OCI-LY1 (cell line): ENCODE measurements around the gene PTH.

Experiments
- H2AFZ ChIP-seq: fragments of 200-600 bp; sonication (generic), shearing (Covaris generic); 2 replicates; pipeline ENCODE4 v1.6.0; 2014; ENCODE audit warnings: antibody characterized with exemption, mild to moderate bottlenecking, low read length
- H3F3A ChIP-seq: fragments of 200-600 bp; sonication (generic), shearing (Covaris generic); 2 replicates; pipeline ENCODE4 v1.6.0; 2014; ENCODE audit warnings: mild to moderate bottlenecking, antibody characterized with exemption, low read length, moderate library complexity; ENCODE audit not compliant: insufficient read depth
- H3K27ac ChIP-seq: fragments of 200-600 bp; sonication (generic); 2 replicates; pipeline ENCODE4 v1.5.1; 2014; ENCODE audit warnings: low read length, mixed run types, mild to moderate bottlenecking, low read depth; ENCODE audit not compliant: poor library complexity, severe bottlenecking
- H3K27me3 ChIP-seq: fragments of 200-600 bp; sonication (generic); 2 replicates; pipeline ENCODE4 v1.6.0; 2014; ENCODE audit warnings: antibody characterized with exemption, mild to moderate bottlenecking, low read length, moderate library complexity; ENCODE audit not compliant: insufficient read depth
- H3K36me3 ChIP-seq: fragments of 200-600 bp; sonication (generic); 2 replicates; pipeline ENCODE4 v1.6.1; 2014; ENCODE audit warnings: mild to moderate bottlenecking, antibody characterized with exemption, low read length, moderate library complexity, mixed read lengths; ENCODE audit not compliant: insufficient read depth
- H3K4me1 ChIP-seq: fragments of 200-600 bp; sonication (generic); 2 replicates; pipeline ENCODE4 v1.5.1; 2014; ENCODE audit warnings: mild to moderate bottlenecking, low read length, moderate library complexity; ENCODE audit not compliant: insufficient read depth, severe bottlenecking
- H3K4me2 ChIP-seq: fragments of 200-600 bp; sonication (generic), shearing (Covaris generic); 2 replicates; pipeline ENCODE4 v1.6.1; 2014; ENCODE audit warnings: low read length
- H3K4me3 ChIP-seq: fragments of 200-600 bp; sonication (generic); 2 replicates; pipeline ENCODE4 v1.5.1; 2014; ENCODE audit warnings: low read length, low read depth, mild to moderate bottlenecking, mixed read lengths; ENCODE audit not compliant: poor library complexity, severe bottlenecking
- H3K79me2 ChIP-seq: fragments of 200-600 bp; shearing (Covaris generic); 2 replicates; pipeline ENCODE4 v1.6.1; 2016; ENCODE audit warnings: mixed run types, low read length, mixed read lengths; ENCODE audit not compliant: insufficient read depth
- H3K9ac ChIP-seq: fragments of 200-600 bp; sonication (generic), shearing (Covaris generic); 2 replicates; pipeline ENCODE4 v1.6.1; 2014; ENCODE audit warnings: mild to moderate bottlenecking, low read length, mixed read lengths
- H3K9me2 ChIP-seq: fragments of 200-600 bp; sonication (generic), shearing (Covaris generic); 2 replicates; pipeline ENCODE4 v1.6.1; 2014; ENCODE audit warnings: low read depth, mild to moderate bottlenecking, low read length, mixed read lengths
- H3K9me3 ChIP-seq: fragments of 200-600 bp; shearing (Covaris generic); 2 replicates; pipeline ENCODE4 v1.6.1; 2014; ENCODE audit warnings: low read length, mixed read lengths
- H4K20me1 ChIP-seq: fragments of 200-600 bp; sonication (generic), shearing (Covaris generic); 2 replicates; pipeline ENCODE4 v1.6.0; 2016; ENCODE audit warnings: mild to moderate bottlenecking, low read length; ENCODE audit not compliant: insufficient read depth
- EZH2 ChIP-seq: fragments of 200-600 bp; sonication (generic), shearing (Covaris generic); IDR thresholded peaks from 2 replicates; pipeline ENCODE4 v1.8.0; 2017; ENCODE audit warnings: borderline replicate concordance, mixed run types, mild to moderate bottlenecking, antibody characterized with exemption, low read length, moderate library complexity, mixed read lengths
- TF ChIP-seq, protein P1 (sequence below): fragments of 200-600 bp; sonication (generic), shearing (Covaris generic); IDR thresholded peaks from 2 replicates; pipeline ENCODE4 v1.5.1; 2017; ENCODE audit warnings: mild to moderate bottlenecking, antibody characterized with exemption, low read length, moderate library complexity, mixed read lengths

PTH gene

DNA sequence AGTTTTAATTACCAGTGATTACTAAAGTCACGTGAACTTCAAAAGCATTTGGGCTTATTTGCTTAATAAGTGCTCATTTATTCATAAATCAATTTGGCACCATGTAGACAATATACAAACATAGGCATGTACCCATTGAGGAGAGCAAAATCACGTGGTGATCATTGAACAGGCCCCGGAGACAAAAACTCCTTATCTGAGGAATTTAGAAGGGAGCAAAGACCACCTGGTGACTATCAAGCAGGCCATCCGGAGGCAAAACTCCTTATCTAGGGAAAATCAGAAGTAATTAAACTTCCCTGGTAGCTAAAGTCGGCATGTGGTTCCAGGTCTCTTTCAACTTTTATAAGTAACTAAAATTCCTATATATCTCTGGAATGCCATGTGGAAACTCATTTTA, 27.0 kb downstream of the PTH start:
- H3K4me2 ChIP-seq: no peak overlapping the region
- H3K9ac ChIP-seq: no peak overlapping the region
- TF ChIP-seq EZH2: no peak
- TF ChIP-seq, protein P1, sequence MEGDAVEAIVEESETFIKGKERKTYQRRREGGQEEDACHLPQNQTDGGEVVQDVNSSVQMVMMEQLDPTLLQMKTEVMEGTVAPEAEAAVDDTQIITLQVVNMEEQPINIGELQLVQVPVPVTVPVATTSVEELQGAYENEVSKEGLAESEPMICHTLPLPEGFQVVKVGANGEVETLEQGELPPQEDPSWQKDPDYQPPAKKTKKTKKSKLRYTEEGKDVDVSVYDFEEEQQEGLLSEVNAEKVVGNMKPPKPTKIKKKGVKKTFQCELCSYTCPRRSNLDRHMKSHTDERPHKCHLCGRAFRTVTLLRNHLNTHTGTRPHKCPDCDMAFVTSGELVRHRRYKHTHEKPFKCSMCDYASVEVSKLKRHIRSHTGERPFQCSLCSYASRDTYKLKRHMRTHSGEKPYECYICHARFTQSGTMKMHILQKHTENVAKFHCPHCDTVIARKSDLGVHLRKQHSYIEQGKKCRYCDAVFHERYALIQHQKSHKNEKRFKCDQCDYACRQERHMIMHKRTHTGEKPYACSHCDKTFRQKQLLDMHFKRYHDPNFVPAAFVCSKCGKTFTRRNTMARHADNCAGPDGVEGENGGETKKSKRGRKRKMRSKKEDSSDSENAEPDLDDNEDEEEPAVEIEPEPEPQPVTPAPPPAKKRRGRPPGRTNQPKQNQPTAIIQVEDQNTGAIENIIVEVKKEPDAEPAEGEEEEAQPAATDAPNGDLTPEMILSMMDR: no peak
- no peak overlapping the region for H3K27ac ChIP-seq
- H3K27me3 ChIP-seq: no peaks in the 10 kb centered on the region
- H3K4me1 ChIP-seq: peaks cover 5% of the 10 kb centered on the region
- H3K9me2 ChIP-seq: no peaks in the 10 kb centered on the region
- H4K20me1 ChIP-seq: no peaks in the 10 kb centered on the region
- H3K79me2 ChIP-seq: no peaks in the 10 kb centered on the region
- H3K36me3 ChIP-seq: no peaks in the 10 kb centered on the region
- no peak overlapping the region for H3K4me3 ChIP-seq
- H2AFZ ChIP-seq: no peak overlapping the region
- no peaks in the 10 kb centered on the region for H3K9me3 ChIP-seq
- no peaks in the 10 kb centered on the region for H3F3A ChIP-seq

DNA sequence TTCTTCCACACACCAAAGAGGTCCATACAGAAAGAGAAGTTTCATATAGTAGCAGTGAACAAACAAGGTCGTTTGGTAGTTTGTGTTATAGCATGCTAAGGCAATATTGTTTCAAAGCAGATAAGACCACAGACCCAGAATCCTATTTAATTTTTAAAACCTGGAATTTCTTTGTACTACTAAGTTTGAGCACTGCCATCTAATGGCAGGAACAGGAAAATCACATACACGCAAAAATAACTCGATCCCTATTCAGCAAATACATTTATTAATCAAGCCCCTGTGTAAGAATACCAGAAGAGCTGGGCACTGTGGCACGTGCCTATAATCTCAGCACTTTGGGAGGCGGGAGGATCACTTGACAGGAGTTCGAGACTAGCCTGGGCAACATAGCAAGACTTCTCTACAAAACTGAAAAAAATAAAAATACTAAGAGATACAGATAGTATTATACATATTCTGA, 29.9 kb downstream of the PTH start:
- no peak overlapping the region for H3K9ac ChIP-seq
- no peaks in the 10 kb centered on the region for H3K9me2 ChIP-seq
- no peaks in the 10 kb centered on the region for H3F3A ChIP-seq
- no peaks in the 10 kb centered on the region for H3K27me3 ChIP-seq
- H3K9me3 ChIP-seq: no peaks in the 10 kb centered on the region
- H3K4me3 ChIP-seq: no peak overlapping the region
- peaks cover 22% of the 10 kb centered on the region for H3K4me1 ChIP-seq
- no peaks in the 10 kb centered on the region for H3K36me3 ChIP-seq
- peaks cover 16% of the 10 kb centered on the region for H3K79me2 ChIP-seq
- no peak overlapping the region for H3K27ac ChIP-seq
- no peak overlapping the region for H2AFZ ChIP-seq
- no peak overlapping the region for H3K4me2 ChIP-seq
- no peaks in the 10 kb centered on the region for H4K20me1 ChIP-seq
- no peak for TF ChIP-seq EZH2
- TF ChIP-seq, protein P1: peak; percentile 66; the same call in 1 of the 2 replicates

DNA sequence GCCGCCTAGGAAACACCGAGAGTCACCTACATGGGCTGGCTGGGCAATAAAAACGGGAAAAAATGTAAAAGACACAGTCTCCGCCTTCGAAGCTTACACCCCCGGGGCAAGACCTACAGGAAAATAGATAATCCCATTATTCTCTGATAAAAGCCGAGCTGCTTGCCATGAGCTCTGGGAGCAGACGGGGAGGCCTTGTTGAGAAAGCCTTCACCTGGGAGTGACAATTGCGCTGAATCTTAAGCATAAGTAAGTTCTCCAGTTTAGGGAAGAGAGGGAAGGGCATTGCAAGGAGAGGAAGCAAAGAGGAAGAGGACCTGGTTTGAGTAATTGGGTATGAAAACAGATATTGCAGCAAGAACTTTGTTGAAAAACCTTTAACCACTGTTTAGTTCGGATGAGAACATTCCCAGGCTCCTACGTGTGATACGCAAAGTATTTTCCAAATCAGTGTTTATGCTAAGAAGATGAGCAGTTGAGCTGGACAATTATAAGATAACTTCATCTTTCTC, 32.0 kb downstream of the PTH start:
- Histone ChIP-seq H3K4me2 (peak overlapping the region; percentile 98), H3F3A (no peaks in the 10 kb centered on the region), H2AFZ (0 out of 2 replicates have a peak overlapping the region, but pooled peaks have one; percentile 19), H3K9me3 (no peaks in the 10 kb centered on the region), H3K79me2 (peaks cover 35% of the 10 kb centered on the region), H3K4me3 (peak overlapping the region; percentile 72), H3K27me3 (no peaks in the 10 kb centered on the region), H3K9ac (peak overlapping the region; percentile 89), H3K4me1 (peaks cover 22% of the 10 kb centered on the region), H3K27ac (peak overlapping the region; percentile 53), H3K36me3 (peaks cover 4% of the 10 kb centered on the region; the same call in 1 of the 2 replicates), H4K20me1 (no peaks in the 10 kb centered on the region), H3K9me2 (no peaks in the 10 kb centered on the region)
- TF ChIP-seq, protein P1: no peak
- TF ChIP-seq EZH2: no peak
